PFSK-1 (cell line): ENCODE measurements around the gene EPN1.

Source experiments
- POLR2AphosphoS5 ChIP-seq: IDR thresholded peaks from 2 replicates; pipeline ENCODE4 v1.6.1; 2012; ENCODE audit warnings: low read depth, mild to moderate bottlenecking, control low read depth, low read length, moderate library complexity
- SIN3A ChIP-seq: IDR thresholded peaks from 2 replicates; pipeline ENCODE4 v1.6.1; 2012; ENCODE audit warnings: mild to moderate bottlenecking, low read length, moderate library complexity, borderline replicate concordance; ENCODE audit not compliant: insufficient read depth
- TAF1 ChIP-seq: IDR thresholded peaks from 2 replicates; pipeline ENCODE4 v1.6.1; 2012; ENCODE audit warnings: low read length, control low read depth, borderline replicate concordance; ENCODE audit not compliant: insufficient read depth
- TF ChIP-seq, protein P1 (sequence below), 2 experiments: IDR thresholded peaks; 2 replicates each; pipeline versions ENCODE4 v1.6.1 to v1.8.0; 2011 to 2012; ENCODE audit warnings: low read depth in 2 of 2, low read length in 2 of 2, control low read depth in 1 of 2, inconsistent platforms in 1 of 2, mild to moderate bottlenecking in 1 of 2, moderate library complexity in 1 of 2; ENCODE audit not compliant: insufficient read depth in 1 of 2

GRCh38 chr19:55686311-55687050 is 11.5 kb downstream of the EPN1 start:
- TF ChIP-seq TAF1, result no peak
- TF ChIP-seq, protein P1, sequence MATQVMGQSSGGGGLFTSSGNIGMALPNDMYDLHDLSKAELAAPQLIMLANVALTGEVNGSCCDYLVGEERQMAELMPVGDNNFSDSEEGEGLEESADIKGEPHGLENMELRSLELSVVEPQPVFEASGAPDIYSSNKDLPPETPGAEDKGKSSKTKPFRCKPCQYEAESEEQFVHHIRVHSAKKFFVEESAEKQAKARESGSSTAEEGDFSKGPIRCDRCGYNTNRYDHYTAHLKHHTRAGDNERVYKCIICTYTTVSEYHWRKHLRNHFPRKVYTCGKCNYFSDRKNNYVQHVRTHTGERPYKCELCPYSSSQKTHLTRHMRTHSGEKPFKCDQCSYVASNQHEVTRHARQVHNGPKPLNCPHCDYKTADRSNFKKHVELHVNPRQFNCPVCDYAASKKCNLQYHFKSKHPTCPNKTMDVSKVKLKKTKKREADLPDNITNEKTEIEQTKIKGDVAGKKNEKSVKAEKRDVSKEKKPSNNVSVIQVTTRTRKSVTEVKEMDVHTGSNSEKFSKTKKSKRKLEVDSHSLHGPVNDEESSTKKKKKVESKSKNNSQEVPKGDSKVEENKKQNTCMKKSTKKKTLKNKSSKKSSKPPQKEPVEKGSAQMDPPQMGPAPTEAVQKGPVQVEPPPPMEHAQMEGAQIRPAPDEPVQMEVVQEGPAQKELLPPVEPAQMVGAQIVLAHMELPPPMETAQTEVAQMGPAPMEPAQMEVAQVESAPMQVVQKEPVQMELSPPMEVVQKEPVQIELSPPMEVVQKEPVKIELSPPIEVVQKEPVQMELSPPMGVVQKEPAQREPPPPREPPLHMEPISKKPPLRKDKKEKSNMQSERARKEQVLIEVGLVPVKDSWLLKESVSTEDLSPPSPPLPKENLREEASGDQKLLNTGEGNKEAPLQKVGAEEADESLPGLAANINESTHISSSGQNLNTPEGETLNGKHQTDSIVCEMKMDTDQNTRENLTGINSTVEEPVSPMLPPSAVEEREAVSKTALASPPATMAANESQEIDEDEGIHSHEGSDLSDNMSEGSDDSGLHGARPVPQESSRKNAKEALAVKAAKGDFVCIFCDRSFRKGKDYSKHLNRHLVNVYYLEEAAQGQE (IDR thresholded peaks at IDR 0.05; ENCODE audit: insufficient read depth in 1 of 2, low read depth in 2 of 2, low read length in 2 of 2), result no peak
- no peak for TF ChIP-seq SIN3A
- no peak for TF ChIP-seq POLR2AphosphoS5
